Spinal cord (tissue), 10 donors: ENCODE results near the gene ATP7A. TPM values are rescaled to one million over a fixed set of nuclear protein-coding genes. Genes with fewer than 3 reads are reported as not detected.

Experiments used
- DNase-seq, 6 donors: peaks; one replicate each; pipeline versions ENCODE4 v3.0.0 to v3.0.0-alpha.2; 2013 to 2015; ENCODE audit warnings: low spot score in 6 of 6, low read depth in 4 of 6
- H3K27ac ChIP-seq: one replicate; pipeline ENCODE4 v1.5.1; 2013; ENCODE audit warnings: low read depth, low read length, control low read depth
- H3K27me3 ChIP-seq: one replicate; pipeline ENCODE4 v1.6.1; 2013; ENCODE audit warnings: low read length; ENCODE audit not compliant: control insufficient read depth, insufficient read depth
- H3K36me3 ChIP-seq: one replicate; pipeline ENCODE4 v1.6.1; 2013; ENCODE audit warnings: low read length; ENCODE audit not compliant: control insufficient read depth, insufficient read depth
- H3K4me1 ChIP-seq: one replicate; pipeline ENCODE4 v1.6.1; 2013; ENCODE audit warnings: low read length; ENCODE audit not compliant: control insufficient read depth, insufficient read depth
- H3K4me3 ChIP-seq: one replicate; pipeline ENCODE4 v1.5.1; 2013; ENCODE audit warnings: low read depth, low read length, control low read depth
- H3K9me3 ChIP-seq: one replicate; pipeline ENCODE4 v1.6.1; 2013; ENCODE audit warnings: low read length; ENCODE audit not compliant: control insufficient read depth, insufficient read depth
- WGBS: methylation state at CpG from one replicate; pipeline ENCODE4 v1.1.5; 2013; ENCODE audit warnings: missing lambda C conversion rate; ENCODE audit not compliant: insufficient coverage; 5-methylcytosine and 5-hydroxymethylcytosine counted together
- polyA plus RNA-seq, 2 donors: library from polyadenylated mRNA; unstranded; fragments of 120-200 nt; gene quantifications; one replicate each; pipeline ENCODE4 v1.2.1, GENCODE V29; 2013; ENCODE audit not compliant: insufficient read length in 2 of 2
- total RNA-seq, 2 donors: library from RNA; depleted of rRNA in 1 of 2; stranded (reverse); fragments of 120-200 nt in 1 of 2; fragments of >200 nt in 1 of 2; gene quantifications; one replicate each; pipeline versions ENCODE4 v1.2.3 to v1.2.4, GENCODE V29; 2013 to 2014
- donor health status: healthy.

The ATP7A gene
- total and polyA plus RNA-seq, 4 donors: 7.2 to 19.8 (median 12.6) TPM

DNA sequence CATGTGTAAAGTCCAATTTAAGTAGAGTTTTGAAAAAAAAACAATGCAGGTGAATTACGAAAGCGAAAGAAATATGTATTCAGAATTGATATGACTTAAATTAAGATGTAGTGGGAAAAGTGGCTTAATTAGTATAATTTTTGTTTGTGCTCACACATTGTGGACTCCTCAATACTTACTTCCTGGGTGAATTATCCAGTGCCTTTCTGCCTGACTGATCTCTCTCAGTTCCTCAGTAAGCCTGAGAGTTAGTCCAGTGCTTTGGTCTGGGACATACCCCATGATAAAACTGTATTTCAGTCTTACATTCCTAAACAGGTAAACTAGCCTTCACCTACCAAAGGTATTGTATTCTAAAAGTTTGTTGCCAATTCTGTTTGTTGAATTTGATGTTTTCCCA, 50.6 kb downstream of the ATP7A start:
- no peak for DNase-seq
- WGBS: no CpG with 5 or more reads among the region's 2 CpGs

DNA sequence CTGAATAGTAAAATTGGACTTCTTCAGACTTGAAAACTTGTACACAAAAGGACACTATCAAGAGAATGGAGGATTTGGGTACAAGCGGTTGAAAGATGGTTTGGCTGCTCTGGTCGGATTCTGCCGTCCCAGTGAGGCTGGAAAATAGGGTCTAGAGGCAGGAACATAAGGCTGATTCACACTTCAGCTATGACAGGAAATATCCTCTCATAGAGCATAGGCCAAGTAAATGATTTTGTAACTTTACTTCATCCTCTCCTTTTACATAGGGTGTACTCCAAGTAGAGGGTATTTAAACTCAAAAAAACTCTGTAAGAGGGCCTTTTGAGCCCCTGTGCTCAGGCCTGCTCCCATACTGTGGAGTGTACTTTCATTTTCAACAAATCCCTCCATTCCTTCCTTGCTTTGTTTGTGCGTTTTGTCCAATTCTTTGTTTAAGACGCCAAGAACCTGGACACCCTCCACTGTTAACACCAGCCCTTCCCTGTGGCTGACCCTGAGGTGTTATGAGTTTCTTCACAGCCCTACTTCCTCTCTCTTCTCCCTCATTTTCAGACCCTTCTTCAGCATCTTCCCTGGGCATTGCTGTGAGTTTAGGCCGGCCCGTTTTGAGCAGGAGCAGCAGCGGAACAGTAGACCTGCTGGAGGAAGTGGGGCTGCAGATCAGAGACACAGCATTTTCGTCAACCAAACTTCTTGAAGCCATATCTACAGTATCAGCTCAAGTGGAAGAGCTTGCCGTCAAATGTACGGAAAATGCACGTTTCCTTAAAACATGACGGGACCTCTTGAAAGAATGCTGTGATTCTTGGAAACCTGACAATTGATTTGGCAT, 51.8 kb downstream of the ATP7A start:
- 74% methylated on average over 8 of the region's 13 CpGs for WGBS
- no peaks in the 10 kb centered on the region for H3K4me1 ChIP-seq
- H3K4me3 ChIP-seq: no peak overlapping the region
- H3K27ac ChIP-seq: no peak overlapping the region
- no peaks in the 10 kb centered on the region for H3K36me3 ChIP-seq
- DNase-seq: no peak
- H3K9me3 ChIP-seq: peaks cover 4% of the 10 kb centered on the region
- H3K27me3 ChIP-seq: no peaks in the 10 kb centered on the region

More for the DNA sequence above, 50.6 kb downstream of the ATP7A start:
- no peaks in the 10 kb centered on the region for H3K36me3 ChIP-seq
- H3K27me3 ChIP-seq: no peaks in the 10 kb centered on the region
- H3K27ac ChIP-seq: no peak overlapping the region
- no peaks in the 10 kb centered on the region for H3K4me1 ChIP-seq
- H3K4me3 ChIP-seq: no peak overlapping the region
- H3K9me3 ChIP-seq: peaks cover 2% of the 10 kb centered on the region

DNA sequence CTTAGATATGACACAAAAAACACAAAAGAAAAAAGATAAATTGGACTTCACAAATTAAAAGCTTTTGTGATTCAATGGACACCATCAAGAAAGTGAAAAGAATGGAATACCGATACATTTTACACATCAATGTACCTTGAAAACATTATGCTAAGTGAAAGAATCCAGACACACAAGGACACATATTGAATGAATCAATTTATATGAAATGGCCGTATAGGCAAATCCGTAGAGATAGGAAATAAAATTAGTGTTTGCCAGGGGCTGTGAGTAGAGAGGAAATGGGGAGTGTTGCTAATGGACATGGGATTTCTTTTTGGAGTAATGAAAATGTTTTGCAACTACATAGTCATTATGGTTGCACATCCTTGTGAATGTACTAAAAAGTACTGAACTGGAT, 55.9 kb downstream of the ATP7A start:
- Histone ChIP-seq H3K9me3 (peaks cover 4% of the 10 kb centered on the region), H3K27ac (no peak overlapping the region), H3K4me3 (no peak overlapping the region), H3K4me1 (no peaks in the 10 kb centered on the region), H3K36me3 (peaks cover 2% of the 10 kb centered on the region), H3K27me3 (no peaks in the 10 kb centered on the region)
- DNase-seq: no peak
- WGBS: 100% methylated on average over 1 of the region's 3 CpGs

DNA sequence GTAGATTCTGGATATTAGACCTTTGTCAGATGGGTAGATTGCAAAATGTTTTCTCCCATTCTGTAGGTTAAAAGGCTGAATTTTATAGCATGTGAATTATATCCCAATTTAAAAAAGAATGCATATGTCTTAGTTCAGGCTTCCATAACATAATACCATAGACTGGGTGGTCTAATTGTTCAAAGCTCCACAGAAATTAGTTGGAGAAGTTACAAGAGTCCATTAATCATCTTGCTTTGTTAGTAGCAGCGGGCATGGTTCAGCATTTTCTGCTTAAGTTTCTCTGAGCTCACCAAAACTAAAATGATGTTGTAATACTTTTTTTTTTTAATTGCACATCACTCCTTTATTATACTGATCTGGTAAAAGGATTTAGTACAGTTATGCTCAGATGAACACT, 57.1 kb downstream of the ATP7A start:
- Histone ChIP-seq H3K4me3 (no peak overlapping the region), H3K9me3 (peaks cover 4% of the 10 kb centered on the region), H3K36me3 (peaks cover 2% of the 10 kb centered on the region), H3K27ac (no peak overlapping the region), H3K4me1 (no peaks in the 10 kb centered on the region), H3K27me3 (no peaks in the 10 kb centered on the region)
- WGBS: no CpG with 5 or more reads among the region's 1 CpG
- no peak for DNase-seq

- H3K27me3 ChIP-seq: no peaks in the 10 kb centered on the region
- WGBS: 97% methylated on average over 6 of the region's 13 CpGs
- H3K9me3 ChIP-seq: peaks cover 4% of the 10 kb centered on the region
Measured at GRCh38 chrX:77969538-77969937, 59.0 kb downstream of the ATP7A start, which contains the start of gene PGAM4. Gene PGAM4, minus strand, starts transcription at chrX:77969638. Its CDS starts 0 bp downstream, at chrX:77969638.

DNA sequence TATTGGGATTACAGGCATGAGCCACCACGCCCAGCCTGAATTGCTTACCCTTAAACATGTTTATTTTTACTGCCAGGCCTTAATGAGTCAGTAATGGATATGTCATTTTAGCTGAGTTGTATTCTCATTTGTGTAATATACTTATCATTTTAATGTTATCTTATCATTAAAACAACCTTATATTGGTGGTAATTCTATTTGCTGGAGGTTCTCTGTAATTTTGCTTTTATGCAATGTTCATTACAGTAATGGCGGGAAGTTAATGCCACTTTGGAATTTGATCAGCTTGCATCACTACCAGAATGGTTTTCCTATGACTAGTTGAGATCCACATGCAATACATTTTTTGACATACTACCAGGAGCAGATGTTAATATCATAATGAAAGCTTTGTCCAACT, 65.3 kb downstream of the ATP7A start:
- H3K36me3 ChIP-seq: no peaks in the 10 kb centered on the region
- H3K27ac ChIP-seq: no peak overlapping the region
- no peaks in the 10 kb centered on the region for H3K27me3 ChIP-seq
- no CpG with 5 or more reads among the region's 2 CpGs for WGBS
- no peaks in the 10 kb centered on the region for H3K9me3 ChIP-seq
- no peak overlapping the region for H3K4me3 ChIP-seq
- H3K4me1 ChIP-seq: no peaks in the 10 kb centered on the region
- DNase-seq: no peak

More at GRCh38 chrX:77969538-77969937, 59.0 kb downstream of the ATP7A start, which contains the start of gene PGAM4:
- Histone ChIP-seq H3K4me1 (no peaks in the 10 kb centered on the region), H3K27ac (no peak within 1 kb of the TSS), H3K4me3 (no peak within 1 kb of the TSS), H3K36me3 (peaks cover 2% of the 10 kb centered on the region)
- no peak for DNase-seq

- no peaks in the 10 kb centered on the region for H3K27me3 ChIP-seq
- DNase-seq: no peak
- H3K36me3 ChIP-seq: no peaks in the 10 kb centered on the region
- no peak overlapping the region for H3K4me3 ChIP-seq
- no peaks in the 10 kb centered on the region for H3K9me3 ChIP-seq
- H3K4me1 ChIP-seq: no peaks in the 10 kb centered on the region
- H3K27ac ChIP-seq: no peak overlapping the region
Measured at GRCh38 chrX:77977095-77977494, 66.6 kb downstream of the ATP7A start.

GRCh38 chrX:77977518-77977917, 67.0 kb downstream of the ATP7A start:
- Histone ChIP-seq H3K4me1 (no peaks in the 10 kb centered on the region), H3K4me3 (no peak overlapping the region), H3K9me3 (no peaks in the 10 kb centered on the region), H3K27me3 (no peaks in the 10 kb centered on the region), H3K36me3 (no peaks in the 10 kb centered on the region), H3K27ac (no peak overlapping the region)
- WGBS: no CpG with 5 or more reads among the region's 1 CpG
- no peak for DNase-seq

DNA sequence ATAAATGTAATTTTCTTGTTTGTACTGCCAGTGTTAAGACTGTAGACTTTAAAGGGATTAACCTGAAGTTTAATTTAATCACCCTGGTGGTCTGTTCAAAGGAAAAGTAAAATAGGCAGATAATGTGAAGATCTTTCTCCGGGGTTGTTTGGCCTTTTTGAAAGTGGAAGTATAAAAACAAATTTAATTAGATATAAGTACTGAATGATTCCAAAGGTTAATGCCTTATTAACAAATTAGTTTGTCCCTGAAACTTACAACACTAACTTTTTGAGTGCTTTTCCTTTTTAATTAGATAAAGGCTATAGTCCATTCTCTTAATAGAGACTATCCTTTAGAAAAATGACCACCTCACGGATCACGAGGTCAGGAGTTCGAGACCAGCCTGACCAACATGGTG, 69.4 kb downstream of the ATP7A start:
- no peaks in the 10 kb centered on the region for H3K36me3 ChIP-seq
- H3K27ac ChIP-seq: no peak overlapping the region
- H3K27me3 ChIP-seq: no peaks in the 10 kb centered on the region
- no peak overlapping the region for H3K4me3 ChIP-seq
- H3K9me3 ChIP-seq: no peaks in the 10 kb centered on the region
- no peaks in the 10 kb centered on the region for H3K4me1 ChIP-seq
- WGBS: no CpG with 5 or more reads among the region's 4 CpGs
- no peak for DNase-seq

- DNase-seq: no peak
- H3K27me3 ChIP-seq: no peaks in the 10 kb centered on the region
- no CpG with 5 or more reads among the region's 1 CpG for whole genome bisulfite sequencing
Measured at GRCh38 chrX:78011846-78012245, 101.4 kb downstream of the ATP7A start.

More at GRCh38 chrX:78011846-78012245, 101.4 kb downstream of the ATP7A start:
- H3K27ac ChIP-seq: no peak overlapping the region
- H3K36me3 ChIP-seq: no peaks in the 10 kb centered on the region
- peaks cover 1% of the 10 kb centered on the region for H3K9me3 ChIP-seq
- H3K4me3 ChIP-seq: no peak overlapping the region
- no peaks in the 10 kb centered on the region for H3K4me1 ChIP-seq
